Activated CD4-positive, alpha-beta memory T cell treated with anti-CD3 and anti-CD28 coated beads for 36 hours (primary cell): Measurements from ENCODE around the gene ZNF655. TPM values are rescaled to one million over a fixed set of nuclear protein-coding genes. Genes with fewer than 3 reads are reported as not detected.
"Not testable (repeated sequence)": the region's sequence is repeated elsewhere in the genome, so short reads cannot be mapped to it uniquely, and the experiment has no call there.

Experiments used
- CTCF ChIA-PET: fragments of 350-600 bp; sonication (Branson Sonifier 250); formaldehyde crosslinking; loops from one replicate; lab custom pipeline; 2021; ENCODE audit warnings: antibody characterized with exemption, inconsistent platforms; lab: Charles Lee
- POLR2A ChIA-PET: fragments of 350-600 bp; sonication (Branson Sonifier 250); formaldehyde crosslinking; loops from one replicate; lab custom pipeline; 2021; ENCODE audit warnings: antibody characterized with exemption; lab: Charles Lee
- DNase-seq: peaks from one replicate; pipeline ENCODE4 v3.0.0-alpha.2; 2020
- H3K27ac Mint-ChIP-seq: one replicate; pipeline ENCODE4 v1.8.0; 2021; ENCODE audit warnings: mixed read lengths
- H3K27me3 Mint-ChIP-seq: one replicate; pipeline ENCODE4 v1.8.0; 2021; ENCODE audit warnings: mixed read lengths
- H3K36me3 Mint-ChIP-seq: one replicate; pipeline ENCODE4 v1.8.0; 2021; ENCODE audit warnings: mixed read lengths
- H3K4me1 Mint-ChIP-seq: one replicate; pipeline ENCODE4 v1.8.0; 2021; ENCODE audit warnings: low read depth, mixed read lengths
- H3K4me3 Mint-ChIP-seq: one replicate; pipeline ENCODE4 v1.8.0; 2021; ENCODE audit warnings: mild to moderate bottlenecking, mixed read lengths
- H3K9me3 Mint-ChIP-seq: one replicate; pipeline ENCODE4 v1.8.0; 2021; ENCODE audit warnings: mixed read lengths
- intact Hi-C: fragments of 100-400 bp; cut with micrococcal nuclease; formaldehyde crosslinking; loops from one replicate; pipeline ENCODE4 v1.15.1; 2023
- total RNA-seq, 2 experiments: library from RNA; stranded (reverse); gene quantifications; one replicate each; pipeline ENCODE4 v1.2.3, GENCODE V29; 2021

ZNF655 gene
- total RNA-seq, 2 experiments from 2014 or later, result 47.9 to 49.8 TPM

DNA sequence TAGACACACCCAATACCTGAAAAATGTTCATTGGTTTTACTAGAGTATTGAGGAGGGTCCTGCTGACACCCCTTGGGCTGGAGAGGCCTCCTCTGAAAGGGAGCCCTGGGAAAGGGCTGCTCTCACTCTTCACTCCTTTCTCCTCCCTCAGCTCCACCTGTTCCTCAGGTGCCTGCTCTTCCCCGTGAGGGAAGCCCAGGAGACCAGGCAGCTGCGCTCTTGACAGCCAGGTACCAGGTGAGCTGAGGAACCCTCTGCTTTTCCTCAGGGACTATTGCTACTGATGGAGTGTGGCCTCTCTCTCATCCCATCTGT, 3.3 kb downstream of the ZNF655 start:
- CTCF ChIA-PET, result no interaction called here
- Mint-ChIP-seq H3K4me3 (peak overlapping the region; percentile 1), H3K27ac (peak overlapping the region; percentile 51), H3K4me1 (peaks cover 48% of the 10 kb centered on the region), H3K36me3 (peaks cover 53% of the 10 kb centered on the region), H3K9me3 (no peaks in the 10 kb centered on the region), H3K27me3 (no peaks in the 10 kb centered on the region)
- intact Hi-C loops, result no loop called here
- POLR2A ChIA-PET, result no interaction called here
- DNase-seq, result no peak

DNA sequence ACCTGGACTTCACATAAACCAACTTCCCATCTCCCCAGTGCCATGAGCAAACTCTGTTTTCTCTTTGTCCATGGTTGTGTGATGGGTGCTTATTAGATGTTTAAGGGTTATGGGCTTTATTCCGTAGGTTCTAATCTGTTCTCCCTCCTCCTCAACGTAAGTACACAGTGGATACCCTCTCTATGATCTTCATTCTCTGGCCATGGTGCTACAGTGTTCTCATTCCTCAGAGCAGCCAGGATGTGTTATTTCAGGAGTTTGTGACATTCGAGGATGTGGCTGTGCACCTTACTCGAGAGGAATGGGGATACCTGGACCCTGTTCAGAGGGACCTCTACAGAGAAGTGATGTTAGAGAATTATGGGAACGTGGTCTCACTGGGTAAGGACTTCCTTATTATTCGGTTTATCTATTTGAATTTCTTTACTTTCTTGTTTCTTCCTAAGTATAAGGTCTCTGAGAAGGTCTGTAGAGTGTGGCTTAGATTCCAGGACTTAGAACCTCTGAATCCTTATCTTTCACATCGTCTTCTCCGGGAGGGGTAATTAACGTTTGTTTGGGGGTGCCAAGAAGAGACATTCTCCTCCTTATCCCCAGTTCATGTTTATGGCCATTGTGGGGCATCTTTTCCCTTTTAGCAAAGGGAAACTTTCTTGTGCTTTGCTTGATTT, 3.8 kb downstream of the ZNF655 start:
- H3K4me3 Mint-ChIP-seq, result peak overlapping the region; percentile 1
- no peaks in the 10 kb centered on the region for H3K9me3 Mint-ChIP-seq
- intact Hi-C loops, result no loop called here
- H3K4me1 Mint-ChIP-seq, result peaks cover 42% of the 10 kb centered on the region
- ChIA-PET POLR2A (no interaction called here), CTCF (no interaction called here)
- no peak for DNase-seq
- no peaks in the 10 kb centered on the region for H3K27me3 Mint-ChIP-seq
- peaks cover 51% of the 10 kb centered on the region for H3K36me3 Mint-ChIP-seq
- peak overlapping the region; percentile 51 for H3K27ac Mint-ChIP-seq

DNA sequence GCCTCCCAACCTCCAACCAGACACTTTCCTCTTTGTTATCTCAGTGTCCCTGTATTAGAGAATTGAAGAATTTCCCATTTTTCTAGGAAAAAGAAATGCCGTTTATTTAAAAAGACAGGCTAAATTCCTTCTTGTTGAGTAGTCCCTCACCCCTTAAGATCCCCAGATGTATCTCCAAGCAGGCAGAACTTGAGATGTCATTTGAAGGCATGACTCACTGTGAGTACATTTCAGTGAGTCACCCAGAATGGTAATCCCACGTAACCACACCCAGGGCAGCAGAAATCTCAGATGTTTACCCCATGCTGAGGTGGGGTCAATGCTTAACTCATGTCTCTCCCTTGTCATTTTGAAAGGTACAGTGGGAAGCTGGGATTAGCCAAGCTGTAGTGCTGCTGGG, 4.4 kb downstream of the ZNF655 start:
- H3K27ac Mint-ChIP-seq, result peak overlapping the region; percentile 15
- ChIA-PET POLR2A (interaction anchor here (1.3 kb wide), 1 partner anchor 36 kb away, joined by 3 read pairs; no protein-coding TSS in a partner anchor), CTCF (no interaction called here)
- H3K36me3 Mint-ChIP-seq, result peaks cover 49% of the 10 kb centered on the region
- H3K4me3 Mint-ChIP-seq, result no peak overlapping the region
- H3K27me3 Mint-ChIP-seq, result no peaks in the 10 kb centered on the region
- H3K4me1 Mint-ChIP-seq, result peaks cover 39% of the 10 kb centered on the region
- intact Hi-C loops, result no loop called here
- no peaks in the 10 kb centered on the region for H3K9me3 Mint-ChIP-seq
- peak; percentile 73 for DNase-seq

DNA sequence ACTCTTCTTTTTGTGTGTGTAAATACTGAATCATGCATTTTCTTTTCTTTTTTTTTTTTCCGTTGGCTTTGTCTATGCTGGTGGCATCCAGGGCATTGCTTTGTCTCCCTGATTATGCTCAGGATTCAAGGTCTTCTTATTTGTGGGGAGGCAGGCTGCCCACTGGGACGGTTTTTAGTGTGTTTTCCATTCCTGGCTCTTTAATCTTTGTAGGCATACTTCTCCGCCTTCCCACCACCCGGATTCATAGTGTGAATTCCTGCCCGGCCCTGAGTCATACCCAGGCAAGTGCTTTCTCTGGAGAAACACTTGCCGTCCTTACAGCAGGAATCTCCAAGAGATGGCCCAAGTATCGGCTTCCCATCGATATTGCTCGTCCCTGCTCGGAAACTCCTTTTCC, 5.2 kb downstream of the ZNF655 start:
- Mint-ChIP-seq H3K9me3 (no peaks in the 10 kb centered on the region), H3K27ac (no peak overlapping the region), H3K4me1 (peaks cover 39% of the 10 kb centered on the region), H3K4me3 (no peak overlapping the region), H3K36me3 (peaks cover 46% of the 10 kb centered on the region), H3K27me3 (no peaks in the 10 kb centered on the region)
- intact Hi-C loops, result no loop called here
- no peak for DNase-seq
- ChIA-PET POLR2A (interaction anchor here (1.3 kb wide), 1 partner anchor 35 kb away, joined by 3 read pairs; no protein-coding TSS in a partner anchor), CTCF (no interaction called here)

DNA sequence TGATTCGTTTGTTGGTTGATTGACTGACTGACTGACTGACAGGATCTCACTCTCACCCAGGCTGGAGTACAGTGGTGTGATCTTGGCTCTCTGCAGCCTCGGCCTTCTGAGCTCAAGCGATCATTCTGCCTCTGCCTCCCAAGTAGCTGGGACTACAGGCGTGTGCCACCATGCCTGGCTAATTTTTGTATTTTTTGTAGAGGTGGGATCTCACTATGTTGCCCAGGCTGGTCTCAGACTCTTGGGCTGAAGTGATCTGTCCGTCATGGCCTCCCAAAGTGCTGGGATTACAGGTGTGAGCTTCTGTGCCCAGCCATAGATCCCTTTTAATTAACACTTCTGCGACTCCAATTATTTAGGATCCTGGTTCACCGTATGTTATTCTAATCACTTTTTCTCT, 10.3 kb downstream of the ZNF655 start:
- CTCF ChIA-PET, H3K4me3 Mint-ChIP-seq, intact Hi-C loops, DNase-seq, H3K9me3 Mint-ChIP-seq, H3K27me3 Mint-ChIP-seq, POLR2A ChIA-PET, H3K27ac Mint-ChIP-seq, H3K4me1 Mint-ChIP-seq: not testable (repeated sequence)
- peaks cover 48% of the 10 kb centered on the region for H3K36me3 Mint-ChIP-seq

DNA sequence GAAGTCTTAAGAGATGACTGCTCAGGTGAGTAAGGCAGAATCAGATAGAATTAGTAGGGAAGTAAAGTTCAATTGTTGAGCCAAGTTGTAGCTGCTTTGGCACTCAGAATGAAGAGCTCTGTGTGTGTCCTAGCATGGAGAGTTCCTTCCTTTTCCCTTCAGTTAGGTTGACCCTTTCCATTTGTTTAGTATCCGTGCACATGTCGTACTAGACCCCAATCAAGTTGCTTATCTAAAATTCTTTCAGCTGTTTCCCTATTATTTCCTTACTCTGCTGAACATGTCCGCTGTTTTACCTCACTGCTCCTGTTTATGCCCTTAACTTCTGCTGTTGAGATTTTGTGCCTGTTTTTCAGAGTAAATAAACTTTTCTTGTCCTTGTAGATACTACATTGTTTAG, 13.3 kb downstream of the ZNF655 start:
- ChIA-PET CTCF (no interaction called here), POLR2A (no interaction called here)
- Mint-ChIP-seq H3K9me3 (no peaks in the 10 kb centered on the region), H3K4me3 (no peak overlapping the region), H3K27me3 (no peaks in the 10 kb centered on the region), H3K4me1 (no peaks in the 10 kb centered on the region), H3K36me3 (peaks cover 29% of the 10 kb centered on the region), H3K27ac (no peak overlapping the region)
- intact Hi-C loops, result no loop called here
- DNase-seq, result no peak

DNA sequence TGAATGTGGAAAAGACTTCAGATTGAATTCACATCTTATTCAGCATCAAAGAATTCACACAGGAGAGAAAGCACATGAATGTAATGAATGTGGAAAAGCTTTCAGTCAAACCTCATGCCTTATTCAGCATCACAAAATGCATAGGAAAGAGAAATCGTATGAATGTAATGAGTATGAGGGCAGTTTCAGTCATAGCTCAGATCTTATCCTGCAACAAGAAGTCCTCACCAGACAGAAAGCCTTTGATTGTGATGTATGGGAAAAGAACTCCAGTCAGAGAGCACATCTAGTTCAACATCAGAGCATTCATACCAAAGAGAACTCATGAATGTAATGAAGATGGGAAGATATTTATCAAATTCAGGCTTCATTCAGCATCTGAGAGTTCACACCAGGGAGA, 14.8 kb downstream of the ZNF655 start:
- intact Hi-C loops, result no loop called here
- H3K4me3 Mint-ChIP-seq, result no peak overlapping the region
- no peak for DNase-seq
- H3K27ac Mint-ChIP-seq, result no peak overlapping the region
- ChIA-PET CTCF (no interaction called here), POLR2A (no interaction called here)
- peaks cover 3% of the 10 kb centered on the region for H3K4me1 Mint-ChIP-seq
- peaks cover 27% of the 10 kb centered on the region for H3K36me3 Mint-ChIP-seq
- no peaks in the 10 kb centered on the region for H3K9me3 Mint-ChIP-seq
- no peaks in the 10 kb centered on the region for H3K27me3 Mint-ChIP-seq

DNA sequence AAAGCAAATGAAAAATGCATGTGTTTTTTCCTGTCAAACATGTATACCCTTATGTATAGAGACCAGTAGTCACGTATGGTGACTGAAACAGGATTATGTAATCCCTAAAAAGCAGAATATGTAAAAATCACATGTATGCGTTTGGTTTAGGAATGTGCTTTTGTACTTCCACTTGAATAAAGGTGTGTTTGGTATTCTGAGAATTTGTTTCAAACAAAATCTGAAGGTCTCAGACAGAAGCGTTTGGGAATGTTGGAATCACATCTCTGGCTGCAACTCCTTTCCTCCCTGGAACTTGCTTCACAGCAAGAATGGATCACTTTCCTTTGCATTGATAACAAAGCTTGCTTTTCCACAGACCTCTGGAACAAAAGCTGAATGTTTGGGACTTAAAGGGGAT, 17.8 kb downstream of the ZNF655 start:
- Mint-ChIP-seq H3K36me3 (peaks cover 21% of the 10 kb centered on the region), H3K27me3 (no peaks in the 10 kb centered on the region), H3K9me3 (no peaks in the 10 kb centered on the region), H3K4me1 (peaks cover 11% of the 10 kb centered on the region), H3K4me3 (no peak overlapping the region), H3K27ac (no peak overlapping the region)
- DNase-seq, result no peak
- intact Hi-C loops, result no loop called here
- ChIA-PET POLR2A (no interaction called here), CTCF (no interaction called here)

DNA sequence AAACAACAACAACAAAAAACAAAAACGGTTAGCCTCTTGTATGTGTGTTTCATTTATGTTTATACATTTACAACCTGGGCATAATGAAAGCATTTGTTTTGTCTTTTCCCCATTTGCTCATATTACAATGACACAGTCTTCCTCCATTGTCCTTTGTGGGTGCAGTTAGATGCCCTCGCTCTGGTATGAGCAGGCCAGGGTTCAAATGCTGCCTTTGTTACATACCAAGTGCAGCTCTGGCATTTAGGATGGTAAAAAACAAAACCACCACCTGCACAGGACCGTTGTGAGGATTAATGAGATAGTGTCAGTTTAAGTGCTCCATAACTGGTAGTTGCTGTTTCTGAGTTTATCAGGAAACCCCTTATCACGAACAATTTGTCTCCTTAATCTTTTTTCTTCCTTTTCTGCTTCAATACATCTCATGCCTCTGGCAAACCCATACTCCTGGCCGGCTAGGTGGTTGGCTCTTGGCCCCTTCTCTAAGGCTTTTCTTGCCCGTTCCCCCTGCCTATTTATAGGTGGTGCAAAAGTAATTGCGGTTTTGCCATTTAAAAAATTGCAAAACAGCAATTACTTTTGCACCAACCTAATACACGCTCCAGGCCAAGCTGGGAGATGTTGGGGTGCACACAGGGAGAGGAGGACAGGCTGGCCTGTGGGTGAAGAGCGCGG, 21.0 kb downstream of the ZNF655 start:
- Mint-ChIP-seq H3K9me3 (no peaks in the 10 kb centered on the region), H3K4me1 (peaks cover 12% of the 10 kb centered on the region), H3K27ac (no peak overlapping the region), H3K27me3 (no peaks in the 10 kb centered on the region), H3K4me3 (peak overlapping the region; percentile 78), H3K36me3 (no peaks in the 10 kb centered on the region)
- DNase-seq, result no peak
- POLR2A ChIA-PET, result interaction anchor here (1.4 kb wide), 1 partner anchor 37 kb away, joined by 4 read pairs; the partner anchor contains the start of gene ZSCAN25
- CTCF ChIA-PET, result no interaction called here
- intact Hi-C loops, result no loop called here

DNA sequence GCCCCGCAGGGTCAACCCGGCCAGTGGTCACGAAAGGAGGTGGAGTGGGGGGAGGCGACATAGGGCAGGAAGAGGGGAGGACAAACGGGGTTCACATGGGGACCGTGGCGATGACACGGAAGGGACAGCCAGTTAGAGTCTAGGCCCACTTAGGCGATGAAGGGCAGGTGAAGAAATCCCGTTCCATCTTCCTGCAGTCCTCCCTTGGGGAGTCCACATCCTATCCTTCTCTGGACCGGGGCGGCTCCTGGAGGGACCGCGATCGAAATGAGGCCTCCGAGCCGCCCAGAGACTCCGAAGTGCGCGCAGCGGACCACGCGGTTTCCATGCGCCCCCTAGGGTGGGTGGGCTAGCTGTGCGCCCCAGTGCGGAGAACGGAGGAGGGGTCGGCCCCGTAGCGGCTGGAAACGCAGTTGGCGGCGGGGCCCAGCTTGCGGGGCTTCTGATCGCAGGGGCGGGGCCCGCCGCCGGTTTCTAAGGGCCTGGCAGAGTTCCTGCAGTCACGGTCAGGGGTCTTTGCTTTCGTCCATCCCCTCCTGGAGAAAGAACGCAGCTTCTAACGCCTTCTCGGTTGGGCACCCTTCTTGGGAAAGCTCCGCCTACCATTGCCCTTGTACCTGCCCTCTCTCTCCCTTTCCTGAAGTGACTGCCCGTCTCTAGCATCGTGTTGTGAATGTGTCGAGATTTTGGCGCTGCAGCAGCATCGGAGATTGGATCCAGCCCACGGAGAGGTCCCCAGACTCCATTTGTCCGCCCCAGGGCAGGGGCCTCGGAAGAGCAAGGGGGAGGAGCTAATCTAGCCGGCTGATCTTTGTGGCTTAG, 21.7 kb downstream of the ZNF655 start:
- no peaks in the 10 kb centered on the region for H3K36me3 Mint-ChIP-seq
- peak overlapping the region; percentile 78 for H3K4me3 Mint-ChIP-seq
- H3K27me3 Mint-ChIP-seq, result no peaks in the 10 kb centered on the region
- H3K4me1 Mint-ChIP-seq, result peaks cover 12% of the 10 kb centered on the region
- ChIA-PET POLR2A (interaction anchor here (1.4 kb wide), 1 partner anchor 36 kb away, joined by 4 read pairs; the partner anchor contains the start of gene ZSCAN25), CTCF (interaction anchor here (0.7 to 1.1 kb wide), 3 partner anchors 18 to 55 kb away, joined by 3 read pairs; partner anchors contain the start of gene TMEM225B)
- no peaks in the 10 kb centered on the region for H3K9me3 Mint-ChIP-seq
- intact Hi-C loops, result no loop called here
- no peak overlapping the region for H3K27ac Mint-ChIP-seq
- DNase-seq, result peak; percentile 64

DNA sequence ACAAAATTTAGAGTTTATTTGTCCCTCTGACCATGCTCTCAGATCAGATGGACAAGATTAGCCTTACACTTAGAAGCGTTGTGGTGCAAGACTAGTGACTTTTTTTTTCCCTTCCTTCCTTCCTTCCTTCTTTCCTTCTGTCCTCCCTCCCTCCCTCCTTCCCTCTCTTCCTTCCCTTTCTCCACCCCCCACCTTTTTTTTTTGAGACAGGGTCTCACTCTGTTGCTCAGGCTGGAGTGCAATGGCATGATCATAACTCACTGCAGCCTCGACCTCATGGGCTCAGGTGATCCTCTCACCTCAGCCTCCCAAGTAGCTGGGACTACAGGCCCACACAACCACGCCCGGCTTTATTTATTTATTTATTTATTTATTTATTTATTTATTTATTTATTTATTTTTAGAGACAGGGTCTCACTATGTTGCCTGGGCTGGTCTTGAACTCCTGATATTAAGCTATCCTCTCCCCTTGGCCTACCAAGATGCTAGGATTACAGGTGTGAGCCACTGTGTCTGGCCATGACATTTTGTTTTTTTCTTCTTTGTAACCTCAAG, 22.4 kb downstream of the ZNF655 start:
- H3K9me3 Mint-ChIP-seq, intact Hi-C loops, H3K27me3 Mint-ChIP-seq, DNase-seq, H3K27ac Mint-ChIP-seq, H3K36me3 Mint-ChIP-seq: not testable (repeated sequence)
- H3K4me3 Mint-ChIP-seq, result peak overlapping the region; percentile 78
- peaks cover 12% of the 10 kb centered on the region for H3K4me1 Mint-ChIP-seq
- ChIA-PET POLR2A (interaction anchor here (1.4 kb wide), 1 partner anchor 36 kb away, joined by 4 read pairs; the partner anchor contains the start of gene ZSCAN25), CTCF (interaction anchor here (0.7 to 1.1 kb wide), 3 partner anchors 17 to 55 kb away, joined by 3 read pairs; partner anchors contain the start of gene TMEM225B)

DNA sequence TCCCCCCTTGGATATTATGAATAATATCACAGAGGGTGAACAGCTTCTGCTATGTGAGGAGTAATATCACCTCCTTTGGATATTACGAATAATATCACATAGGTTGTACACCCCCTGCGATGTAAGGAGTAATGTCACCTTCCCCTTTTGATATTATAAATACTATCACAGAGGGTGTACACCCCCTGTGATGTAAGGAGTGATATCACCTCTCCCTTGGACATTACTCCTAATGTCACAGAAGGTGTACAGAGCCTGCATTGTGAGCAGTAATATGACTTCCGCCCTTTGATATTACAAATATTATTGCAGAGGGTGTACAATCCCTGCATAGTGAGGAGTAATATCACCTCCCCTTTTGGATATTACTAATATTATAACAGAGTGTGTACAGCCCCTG, 30.4 kb downstream of the ZNF655 start:
- Mint-ChIP-seq H3K4me1 (no peaks in the 10 kb centered on the region), H3K27ac (no peak overlapping the region), H3K36me3 (no peaks in the 10 kb centered on the region), H3K9me3 (no peaks in the 10 kb centered on the region), H3K4me3 (no peak overlapping the region), H3K27me3 (no peaks in the 10 kb centered on the region)
- no peak for DNase-seq
- ChIA-PET POLR2A (no interaction called here), CTCF (no interaction called here)
- intact Hi-C loops, result no loop called here
